ENCODE measurements around the gene RBPJL. TPM values are rescaled to one million over a fixed set of nuclear protein-coding genes. Genes with fewer than 3 reads are reported as not detected.

The RBPJL gene
- total and polyA plus RNA-seq, 2 of the 13 experiments (the other 11 are each of a cell fraction or from before 2014, with no cell fraction given), result not detected

DNA sequence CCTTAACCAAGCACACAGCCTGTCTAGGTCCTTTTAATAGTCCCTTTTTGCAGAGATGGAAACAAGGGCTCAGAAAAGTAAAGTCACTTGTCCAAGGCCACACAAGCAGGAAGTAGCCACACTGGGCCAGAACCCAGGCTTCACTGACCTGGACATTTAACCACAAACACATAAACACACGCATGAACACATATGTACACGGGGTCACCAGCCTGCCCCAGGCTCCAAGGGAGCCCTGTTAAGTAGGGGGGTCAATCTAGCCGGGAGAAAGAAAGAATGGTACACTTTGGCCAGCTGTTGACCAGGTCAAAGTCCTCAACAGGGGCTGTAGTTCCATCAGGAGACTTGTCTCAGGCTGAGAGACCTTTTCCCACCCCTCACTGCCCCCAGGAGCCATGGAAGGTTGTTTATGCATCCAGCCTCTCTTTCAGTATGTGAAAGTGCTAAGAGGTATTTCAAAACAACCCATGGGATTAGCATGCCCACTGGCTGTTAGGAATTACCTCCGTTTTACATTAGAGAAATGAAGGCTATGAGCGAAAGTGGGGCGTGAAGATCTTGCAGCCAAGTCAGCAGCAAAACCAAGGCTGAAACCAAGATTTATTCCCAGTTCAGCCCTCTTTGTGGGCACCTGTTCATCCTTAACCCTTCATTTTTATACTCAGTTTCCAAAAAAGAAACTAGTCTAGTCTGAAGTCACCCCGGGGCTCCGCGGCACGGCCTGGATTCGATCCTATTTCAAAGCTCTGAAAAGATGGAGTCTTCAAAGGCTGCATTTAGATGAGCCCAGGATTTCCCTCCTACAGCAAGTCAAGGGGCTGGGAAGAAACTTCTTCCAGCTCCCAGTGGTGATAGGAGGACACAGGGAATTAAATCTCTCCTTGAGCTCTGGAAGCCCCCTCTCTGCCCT, 31.7 kb downstream of the RBPJL start (continued):
- peak; percentile 59 for TF ChIP-seq RXRA (CRISPR knock-in tag; IDR thresholded peaks at IDR 0.05)
- TF ChIP-seq, protein P1, sequence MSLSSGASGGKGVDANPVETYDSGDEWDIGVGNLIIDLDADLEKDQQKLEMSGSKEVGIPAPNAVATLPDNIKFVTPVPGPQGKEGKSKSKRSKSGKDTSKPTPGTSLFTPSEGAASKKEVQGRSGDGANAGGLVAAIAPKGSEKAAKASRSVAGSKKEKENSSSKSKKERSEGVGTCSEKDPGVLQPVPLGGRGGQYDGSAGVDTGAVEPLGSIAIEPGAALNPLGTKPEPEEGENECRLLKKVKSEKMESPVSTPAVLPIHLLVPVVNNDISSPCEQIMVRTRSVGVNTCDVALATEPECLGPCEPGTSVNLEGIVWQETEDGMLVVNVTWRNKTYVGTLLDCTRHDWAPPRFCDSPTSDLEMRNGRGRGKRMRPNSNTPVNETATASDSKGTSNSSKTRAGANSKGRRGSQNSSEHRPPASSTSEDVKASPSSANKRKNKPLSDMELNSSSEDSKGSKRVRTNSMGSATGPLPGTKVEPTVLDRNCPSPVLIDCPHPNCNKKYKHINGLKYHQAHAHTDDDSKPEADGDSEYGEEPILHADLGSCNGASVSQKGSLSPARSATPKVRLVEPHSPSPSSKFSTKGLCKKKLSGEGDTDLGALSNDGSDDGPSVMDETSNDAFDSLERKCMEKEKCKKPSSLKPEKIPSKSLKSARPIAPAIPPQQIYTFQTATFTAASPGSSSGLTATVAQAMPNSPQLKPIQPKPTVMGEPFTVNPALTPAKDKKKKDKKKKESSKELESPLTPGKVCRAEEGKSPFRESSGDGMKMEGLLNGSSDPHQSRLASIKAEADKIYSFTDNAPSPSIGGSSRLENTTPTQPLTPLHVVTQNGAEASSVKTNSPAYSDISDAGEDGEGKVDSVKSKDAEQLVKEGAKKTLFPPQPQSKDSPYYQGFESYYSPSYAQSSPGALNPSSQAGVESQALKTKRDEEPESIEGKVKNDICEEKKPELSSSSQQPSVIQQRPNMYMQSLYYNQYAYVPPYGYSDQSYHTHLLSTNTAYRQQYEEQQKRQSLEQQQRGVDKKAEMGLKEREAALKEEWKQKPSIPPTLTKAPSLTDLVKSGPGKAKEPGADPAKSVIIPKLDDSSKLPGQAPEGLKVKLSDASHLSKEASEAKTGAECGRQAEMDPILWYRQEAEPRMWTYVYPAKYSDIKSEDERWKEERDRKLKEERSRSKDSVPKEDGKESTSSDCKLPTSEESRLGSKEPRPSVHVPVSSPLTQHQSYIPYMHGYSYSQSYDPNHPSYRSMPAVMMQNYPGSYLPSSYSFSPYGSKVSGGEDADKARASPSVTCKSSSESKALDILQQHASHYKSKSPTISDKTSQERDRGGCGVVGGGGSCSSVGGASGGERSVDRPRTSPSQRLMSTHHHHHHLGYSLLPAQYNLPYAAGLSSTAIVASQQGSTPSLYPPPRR (CRISPR knock-in tag; IDR thresholded peaks at IDR 0.05; ENCODE audit: borderline replicate concordance), result peak; percentile 27; the same call in 1 of the 2 replicates
- TF ChIP-seq, protein P2, sequence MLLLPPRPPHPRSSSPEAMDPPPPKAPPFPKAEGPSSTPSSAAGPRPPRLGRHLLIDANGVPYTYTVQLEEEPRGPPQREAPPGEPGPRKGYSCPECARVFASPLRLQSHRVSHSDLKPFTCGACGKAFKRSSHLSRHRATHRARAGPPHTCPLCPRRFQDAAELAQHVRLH (CRISPR knock-in tag; IDR thresholded peaks at IDR 0.05; ENCODE audit: borderline replicate concordance, low read depth), result peak; percentile 77
- 0 out of 2 replicates have a peak, but pooled peaks have one; percentile 53 for TF ChIP-seq KAT7 (CRISPR knock-in tag; IDR thresholded peaks at IDR 0.05; ENCODE audit: borderline replicate concordance)
- TF ChIP-seq MLLT10 (CRISPR knock-in tag; IDR thresholded peaks at IDR 0.05), result no peak
- TF ChIP-seq RBM22 (optimal IDR thresholded peaks at IDR 0.05; ENCODE audit: low read length), result peak; percentile 20
- no peak for TF ChIP-seq RARG (CRISPR knock-in tag; IDR thresholded peaks at IDR 0.05; ENCODE audit: low read depth)
- TF ChIP-seq, protein P3, sequence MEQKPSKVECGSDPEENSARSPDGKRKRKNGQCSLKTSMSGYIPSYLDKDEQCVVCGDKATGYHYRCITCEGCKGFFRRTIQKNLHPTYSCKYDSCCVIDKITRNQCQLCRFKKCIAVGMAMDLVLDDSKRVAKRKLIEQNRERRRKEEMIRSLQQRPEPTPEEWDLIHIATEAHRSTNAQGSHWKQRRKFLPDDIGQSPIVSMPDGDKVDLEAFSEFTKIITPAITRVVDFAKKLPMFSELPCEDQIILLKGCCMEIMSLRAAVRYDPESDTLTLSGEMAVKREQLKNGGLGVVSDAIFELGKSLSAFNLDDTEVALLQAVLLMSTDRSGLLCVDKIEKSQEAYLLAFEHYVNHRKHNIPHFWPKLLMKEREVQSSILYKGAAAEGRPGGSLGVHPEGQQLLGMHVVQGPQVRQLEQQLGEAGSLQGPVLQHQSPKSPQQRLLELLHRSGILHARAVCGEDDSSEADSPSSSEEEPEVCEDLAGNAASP (CRISPR knock-in tag; IDR thresholded peaks at IDR 0.05; ENCODE audit: borderline replicate concordance), result peak; percentile 49; the same call in 1 of the 2 replicates
- TF ChIP-seq SOX6 (IDR thresholded peaks at IDR 0.05), result no peak
- TF ChIP-seq SOX6 (CRISPR knock-in tag; IDR thresholded peaks at IDR 0.05), result peak; percentile 55; the same call in 1 of the 2 replicates
- TF ChIP-seq, protein P4, sequence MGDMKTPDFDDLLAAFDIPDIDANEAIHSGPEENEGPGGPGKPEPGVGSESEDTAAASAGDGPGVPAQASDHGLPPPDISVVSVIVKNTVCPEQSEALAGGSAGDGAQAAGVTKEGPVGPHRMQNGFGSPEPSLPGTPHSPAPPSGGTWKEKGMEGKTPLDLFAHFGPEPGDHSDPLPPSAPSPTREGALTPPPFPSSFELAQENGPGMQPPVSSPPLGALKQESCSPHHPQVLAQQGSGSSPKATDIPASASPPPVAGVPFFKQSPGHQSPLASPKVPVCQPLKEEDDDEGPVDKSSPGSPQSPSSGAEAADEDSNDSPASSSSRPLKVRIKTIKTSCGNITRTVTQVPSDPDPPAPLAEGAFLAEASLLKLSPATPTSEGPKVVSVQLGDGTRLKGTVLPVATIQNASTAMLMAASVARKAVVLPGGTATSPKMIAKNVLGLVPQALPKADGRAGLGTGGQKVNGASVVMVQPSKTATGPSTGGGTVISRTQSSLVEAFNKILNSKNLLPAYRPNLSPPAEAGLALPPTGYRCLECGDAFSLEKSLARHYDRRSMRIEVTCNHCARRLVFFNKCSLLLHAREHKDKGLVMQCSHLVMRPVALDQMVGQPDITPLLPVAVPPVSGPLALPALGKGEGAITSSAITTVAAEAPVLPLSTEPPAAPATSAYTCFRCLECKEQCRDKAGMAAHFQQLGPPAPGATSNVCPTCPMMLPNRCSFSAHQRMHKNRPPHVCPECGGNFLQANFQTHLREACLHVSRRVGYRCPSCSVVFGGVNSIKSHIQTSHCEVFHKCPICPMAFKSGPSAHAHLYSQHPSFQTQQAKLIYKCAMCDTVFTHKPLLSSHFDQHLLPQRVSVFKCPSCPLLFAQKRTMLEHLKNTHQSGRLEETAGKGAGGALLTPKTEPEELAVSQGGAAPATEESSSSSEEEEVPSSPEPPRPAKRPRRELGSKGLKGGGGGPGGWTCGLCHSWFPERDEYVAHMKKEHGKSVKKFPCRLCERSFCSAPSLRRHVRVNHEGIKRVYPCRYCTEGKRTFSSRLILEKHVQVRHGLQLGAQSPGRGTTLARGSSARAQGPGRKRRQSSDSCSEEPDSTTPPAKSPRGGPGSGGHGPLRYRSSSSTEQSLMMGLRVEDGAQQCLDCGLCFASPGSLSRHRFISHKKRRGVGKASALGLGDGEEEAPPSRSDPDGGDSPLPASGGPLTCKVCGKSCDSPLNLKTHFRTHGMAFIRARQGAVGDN (CRISPR knock-in tag; IDR thresholded peaks at IDR 0.05), result peak; percentile 50; the same call in 1 of the 2 replicates
- peak; percentile 34; the same call in 1 of the 2 replicates for TF ChIP-seq ZMYM4 (CRISPR knock-in tag; IDR thresholded peaks at IDR 0.05)
- TF ChIP-seq ZNF441 (CRISPR knock-in tag; IDR thresholded peaks at IDR 0.05; ENCODE audit: borderline replicate concordance), result 0 out of 2 replicates have a peak, but pooled peaks have one; percentile 46

All from HepG2 (cell line).